GM12872 (cell line): Measurements from ENCODE around the gene IER3.

Experiments
- TF ChIP-seq, protein P1 (sequence below): IDR thresholded peaks from 3 replicates; pipeline ENCODE4 v1.5.1; 2011; ENCODE audit warnings: low read depth, mild to moderate bottlenecking, low read length, moderate library complexity; ENCODE audit not compliant: insufficient read depth

Gene IER3

DNA sequence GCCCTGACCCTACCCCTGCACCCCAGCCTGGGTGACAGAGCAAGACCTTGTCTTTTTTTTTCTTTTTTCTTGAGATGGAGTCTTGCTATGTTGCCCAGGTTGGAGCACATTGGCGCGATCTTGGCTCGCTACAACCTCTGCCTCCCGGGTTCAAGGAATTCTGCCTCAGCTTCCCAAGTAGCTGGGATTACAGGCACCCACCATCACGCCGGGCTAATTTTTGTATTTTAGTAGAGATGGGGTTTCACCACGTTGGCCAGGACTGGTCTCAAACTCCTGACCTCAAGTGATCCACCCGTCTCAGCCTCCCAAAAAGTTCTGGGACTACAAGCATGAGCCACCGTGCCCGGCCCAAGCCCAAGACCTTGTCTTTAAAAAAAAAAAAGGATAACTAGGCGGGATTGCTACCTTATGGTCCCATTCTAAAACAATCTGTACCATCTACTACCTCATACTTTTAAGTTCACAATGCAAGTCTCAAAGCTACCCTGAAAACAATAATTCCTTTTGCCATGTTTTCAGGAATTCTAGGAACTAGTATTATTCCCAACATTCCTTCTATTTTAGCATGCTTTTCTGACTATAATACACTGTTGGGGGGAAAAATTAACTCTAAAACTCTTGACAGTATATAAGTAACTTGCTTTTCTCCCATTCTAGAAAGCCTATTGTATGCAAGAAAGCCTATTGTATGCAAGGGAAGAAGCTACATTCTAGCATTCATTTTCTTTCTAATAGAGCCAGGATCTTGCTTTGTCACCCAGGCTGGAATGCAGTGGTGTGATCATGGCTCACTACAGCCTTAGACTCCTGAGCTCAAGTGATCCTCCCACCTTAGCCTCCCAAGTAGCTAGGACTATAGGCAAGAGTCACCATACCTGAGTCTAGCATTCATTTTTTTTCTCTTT lies 17.6 kb downstream of the IER3 start:
- TF ChIP-seq, protein P1, sequence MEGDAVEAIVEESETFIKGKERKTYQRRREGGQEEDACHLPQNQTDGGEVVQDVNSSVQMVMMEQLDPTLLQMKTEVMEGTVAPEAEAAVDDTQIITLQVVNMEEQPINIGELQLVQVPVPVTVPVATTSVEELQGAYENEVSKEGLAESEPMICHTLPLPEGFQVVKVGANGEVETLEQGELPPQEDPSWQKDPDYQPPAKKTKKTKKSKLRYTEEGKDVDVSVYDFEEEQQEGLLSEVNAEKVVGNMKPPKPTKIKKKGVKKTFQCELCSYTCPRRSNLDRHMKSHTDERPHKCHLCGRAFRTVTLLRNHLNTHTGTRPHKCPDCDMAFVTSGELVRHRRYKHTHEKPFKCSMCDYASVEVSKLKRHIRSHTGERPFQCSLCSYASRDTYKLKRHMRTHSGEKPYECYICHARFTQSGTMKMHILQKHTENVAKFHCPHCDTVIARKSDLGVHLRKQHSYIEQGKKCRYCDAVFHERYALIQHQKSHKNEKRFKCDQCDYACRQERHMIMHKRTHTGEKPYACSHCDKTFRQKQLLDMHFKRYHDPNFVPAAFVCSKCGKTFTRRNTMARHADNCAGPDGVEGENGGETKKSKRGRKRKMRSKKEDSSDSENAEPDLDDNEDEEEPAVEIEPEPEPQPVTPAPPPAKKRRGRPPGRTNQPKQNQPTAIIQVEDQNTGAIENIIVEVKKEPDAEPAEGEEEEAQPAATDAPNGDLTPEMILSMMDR = no peak

DNA sequence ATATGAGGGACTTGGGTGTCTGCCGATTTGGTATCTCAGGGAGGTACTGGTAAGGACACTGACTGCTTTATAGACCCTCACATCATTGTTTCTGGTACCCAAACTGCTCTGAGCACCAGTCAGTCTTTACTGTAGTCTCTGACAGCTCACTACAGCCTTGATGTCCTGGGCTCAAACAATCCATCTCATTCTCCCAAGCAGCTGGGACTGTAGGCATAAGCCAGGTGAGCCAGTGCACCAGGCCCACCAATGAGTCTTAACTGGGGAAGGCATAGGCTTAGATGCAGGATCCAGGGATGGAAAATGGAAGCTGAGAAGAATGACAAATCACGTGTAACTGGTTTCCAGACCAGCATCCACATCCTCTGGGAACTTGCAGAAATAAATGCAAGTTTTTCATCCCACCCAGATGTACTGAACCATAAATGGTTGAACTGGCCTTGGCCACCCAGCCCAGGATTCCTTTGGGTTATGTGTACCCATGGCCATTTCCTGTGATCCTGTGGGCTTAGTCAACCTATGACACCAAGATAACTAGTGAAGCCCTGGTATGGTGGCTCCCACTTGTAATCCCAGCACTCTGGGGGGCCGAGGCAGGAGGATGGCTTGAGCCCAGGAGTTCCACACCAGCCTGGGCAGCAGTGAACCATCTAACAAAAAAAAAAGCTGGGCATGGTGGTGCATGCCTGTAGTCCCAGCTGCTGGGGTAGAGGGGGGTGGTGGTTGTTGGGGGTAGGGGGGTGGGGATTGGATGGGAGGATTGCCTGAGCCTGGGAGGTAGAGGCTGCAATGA lies 18.4 kb downstream of the IER3 start:
- TF ChIP-seq, protein P1 = no peak

DNA sequence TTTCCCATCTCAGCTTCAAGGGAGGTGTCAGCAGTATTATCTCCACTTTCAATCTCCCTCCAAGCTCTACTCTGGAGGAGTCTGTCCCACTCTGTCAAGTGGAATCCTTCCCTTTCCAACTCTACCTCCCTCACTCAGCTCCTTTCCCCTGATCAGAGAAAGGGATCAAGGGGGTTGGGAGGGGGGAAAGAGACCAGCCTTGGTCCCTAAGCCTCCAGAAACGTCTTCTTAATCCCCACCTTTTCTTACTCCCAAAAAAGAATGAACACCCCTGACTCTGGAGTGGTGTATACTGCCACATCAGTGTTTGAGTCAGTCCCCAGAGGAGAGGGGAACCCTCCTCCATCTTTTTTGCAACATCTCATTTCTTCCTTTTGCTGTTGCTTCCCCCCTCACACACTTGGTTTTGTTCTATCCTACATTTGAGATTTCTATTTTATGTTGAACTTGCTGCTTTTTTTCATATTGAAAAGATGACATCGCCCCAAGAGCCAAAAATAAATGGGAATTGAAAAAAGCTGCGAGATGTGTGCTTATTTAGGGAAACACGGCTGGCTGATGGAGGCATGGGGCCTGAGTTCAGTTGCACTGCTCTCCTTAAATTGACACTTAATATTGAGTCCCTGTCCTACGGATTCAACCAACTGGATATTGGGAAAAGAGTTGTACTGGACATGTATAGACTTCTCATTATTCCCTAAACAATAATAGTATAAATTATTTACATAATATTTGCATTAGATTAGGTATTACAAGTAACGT lies 19.3 kb downstream of the IER3 start:
- TF ChIP-seq, protein P1 = no peak

DNA sequence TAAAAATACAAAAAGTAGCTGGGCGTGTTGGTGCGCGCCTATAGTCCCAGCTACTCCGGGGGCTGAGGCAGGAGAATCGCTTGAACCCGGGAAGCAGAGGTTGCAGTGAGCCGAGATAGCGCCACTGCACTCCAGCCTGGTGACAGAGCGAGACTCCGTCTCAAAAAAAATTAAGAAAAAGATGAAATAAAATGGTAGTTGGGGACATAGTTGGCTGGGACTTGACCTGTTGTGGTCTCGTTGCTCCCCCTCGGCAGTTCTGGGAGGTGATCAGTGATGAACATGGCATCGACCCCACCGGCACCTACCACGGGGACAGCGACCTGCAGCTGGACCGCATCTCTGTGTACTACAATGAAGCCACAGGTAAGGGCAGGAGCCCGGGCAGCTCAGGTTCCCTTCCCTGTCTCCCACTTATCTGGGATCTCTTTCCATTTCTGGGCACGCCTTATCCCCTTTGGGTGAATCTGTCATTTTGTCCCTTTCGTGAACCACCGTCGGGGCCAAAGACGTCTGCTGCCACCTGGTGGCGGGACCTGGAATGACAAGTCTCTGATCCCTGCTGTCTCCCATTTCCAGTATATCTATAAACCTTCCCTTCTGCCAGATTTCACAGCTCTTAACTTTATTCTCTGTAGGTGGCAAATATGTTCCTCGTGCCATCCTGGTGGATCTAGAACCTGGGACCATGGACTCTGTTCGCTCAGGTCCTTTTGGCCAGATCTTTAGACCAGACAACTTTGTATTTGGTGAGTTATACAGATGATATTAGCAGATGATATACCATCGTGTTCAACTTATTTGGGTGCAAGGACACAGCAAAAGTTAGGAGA lies 21.9 kb downstream of the IER3 start:
- TF ChIP-seq, protein P1 = peak; percentile 94

DNA sequence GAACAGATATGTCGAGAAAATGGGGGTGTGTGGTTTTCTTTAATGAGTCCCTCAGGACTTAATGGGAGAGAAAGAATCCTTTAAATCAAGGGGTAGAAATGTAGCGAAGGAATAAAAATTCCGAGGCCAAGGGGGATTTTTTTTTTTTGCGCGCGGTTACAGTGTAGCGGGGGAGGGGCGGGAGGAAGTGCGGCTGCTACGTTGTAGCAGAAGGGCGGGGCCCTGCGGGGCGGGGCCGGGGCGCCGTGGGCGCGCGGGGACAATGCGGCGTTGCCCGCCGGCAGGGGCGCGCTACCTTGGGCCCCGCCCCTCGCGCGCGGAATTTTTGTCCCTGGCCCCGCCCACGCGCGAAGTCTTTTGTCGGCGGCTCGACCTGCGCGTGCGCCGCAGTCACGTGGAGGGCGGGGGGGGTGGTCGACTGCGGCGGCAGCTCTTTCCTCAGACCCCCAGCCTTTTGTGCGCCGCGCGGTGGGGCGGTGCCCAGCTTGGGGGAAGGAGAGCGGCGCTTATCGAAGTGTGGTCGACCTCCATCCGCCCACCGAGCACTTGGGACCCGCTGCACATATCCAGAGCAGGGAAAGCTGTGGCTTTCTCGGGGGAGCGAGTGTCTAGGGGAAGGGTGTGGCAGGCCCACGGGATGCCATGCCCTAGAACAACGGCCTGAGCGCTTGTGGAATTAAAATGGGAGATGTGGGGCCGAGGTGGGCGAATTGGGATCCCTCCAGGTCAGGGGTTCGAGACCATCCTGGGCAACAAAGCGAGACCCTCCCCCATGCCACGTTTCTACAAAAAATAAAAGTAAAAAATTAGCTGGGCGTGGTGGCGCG lies 22.9 kb downstream of the IER3 start:
- TF ChIP-seq, protein P1 = peak; percentile 36; the same call in 1 of the 3 replicates

DNA sequence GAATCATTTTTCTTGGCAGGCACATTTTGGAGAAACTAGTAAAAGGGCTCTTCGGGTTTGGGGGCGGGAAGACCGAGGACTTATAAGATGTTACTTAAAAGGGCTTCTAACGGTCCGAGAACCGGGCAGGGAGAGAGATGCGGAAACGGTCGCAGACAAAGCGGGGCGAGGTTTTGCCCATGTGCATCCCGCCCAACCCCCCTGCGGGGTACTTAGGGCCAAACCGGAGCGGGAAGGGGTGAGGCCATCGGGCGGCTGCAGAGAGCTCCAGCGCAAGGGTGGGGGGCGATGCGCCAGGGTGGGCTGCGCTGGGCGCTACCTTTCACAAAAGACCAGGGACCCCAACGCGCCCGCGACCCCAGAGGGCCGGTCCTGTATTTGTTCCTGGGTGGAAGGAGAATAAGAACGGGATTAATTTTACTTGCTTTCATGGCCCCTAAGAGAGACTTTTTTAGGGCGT lies 23.6 kb downstream of the IER3 start:
- TF ChIP-seq, protein P1 = no peak
